ENCODE data around the gene PPFIBP2.

Gene PPFIBP2

GRCh38 chr11:7591987-7592386 is 78.2 kb downstream of the PPFIBP2 start:
- ChIA-PET CTCF (interaction anchor here (0.6 to 1.4 kb wide), 4 partner anchors 10 to 494 kb away, joined by 3 to 4 read pairs (median 3); no protein-coding TSS in a partner anchor), POLR2A (no interaction called here)
- Histone ChIP-seq H3K36me3 (ENCODE audit: control insufficient read depth in 2 of 2, insufficient read depth in 1 of 2, low read length in 2 of 2) (peaks cover 0 to 2% of the 10 kb centered on the region in 2 experiments; a peak in 1 of 3 replicates), H3K4me1 (ENCODE audit: control insufficient read depth, insufficient read depth, low read length) (no peaks in the 10 kb centered on the region), H3K4me3 (ENCODE audit: low read depth, low read length) (no peak overlapping the region), H3K9me3 (ENCODE audit: control insufficient read depth, insufficient read depth, low read depth, low read length) (no peaks in the 10 kb centered on the region), H3K27ac (ENCODE audit: extremely low read depth, low read depth, low read length) (no peak overlapping the region)
- TF ChIP-seq GFI1B (tag by site-specific recombination; IDR thresholded peaks at IDR 0.05) (no peak), ZNF843 (tag by site-specific recombination; IDR thresholded peaks at IDR 0.05) (no peak), ZNF2 (tag by site-specific recombination; IDR thresholded peaks at IDR 0.05) (no peak), ZNF639 (tag by site-specific recombination; IDR thresholded peaks at IDR 0.05) (no peak), RBAK (tag by site-specific recombination; IDR thresholded peaks at IDR 0.05) (no peak), ZNF426 (tag by site-specific recombination; IDR thresholded peaks at IDR 0.05) (no peak), ZNF776 (tag by site-specific recombination; IDR thresholded peaks at IDR 0.05; ENCODE audit: borderline replicate concordance) (no peak), ZFP41 (tag by site-specific recombination; IDR thresholded peaks at IDR 0.05; ENCODE audit: borderline replicate concordance) (no peak), ZNF518A (tag by site-specific recombination; conservative IDR thresholded peaks at IDR 0.05; ENCODE audit: low read depth) (no peak), ZNF112 (tag by site-specific recombination; IDR thresholded peaks at IDR 0.05) (no peak), EGR2 (tag by site-specific recombination; IDR thresholded peaks at IDR 0.05; ENCODE audit: low read depth) (no peak), ZNF544 (tag by site-specific recombination; IDR thresholded peaks at IDR 0.05) (no peak), ZNF600 (tag by site-specific recombination; IDR thresholded peaks at IDR 0.05) (no peak), ZNF114 (tag by site-specific recombination; IDR thresholded peaks at IDR 0.05) (no peak), ZNF18 (tag by site-specific recombination; IDR thresholded peaks at IDR 0.05) (no peak)

GRCh38 chr11:7592711-7593110 is 78.9 kb downstream of the PPFIBP2 start:
- CTCF ChIA-PET: interaction anchor here (0.9 to 1.8 kb wide), 4 partner anchors 10 to 495 kb away, joined by 3 to 4 read pairs (median 3); no protein-coding TSS in a partner anchor
- POLR2A ChIA-PET: no interaction called here
- Histone ChIP-seq H3K4me3 (ENCODE audit: low read depth, low read length) (no peak overlapping the region), H3K9me3 (ENCODE audit: control insufficient read depth, insufficient read depth, low read depth, low read length) (no peaks in the 10 kb centered on the region), H3K36me3 (ENCODE audit: control insufficient read depth in 2 of 2, insufficient read depth in 1 of 2, low read length in 2 of 2) (peaks cover 0 to 9% of the 10 kb centered on the region in 2 experiments; a peak in 1 of 3 replicates), H3K27ac (ENCODE audit: extremely low read depth, low read depth, low read length) (no peak overlapping the region), H3K4me1 (ENCODE audit: control insufficient read depth, insufficient read depth, low read length) (no peaks in the 10 kb centered on the region)
- TF ChIP-seq GLIS2 (tag by site-specific recombination; IDR thresholded peaks at IDR 0.05) (no peak), ZNF391 (tag by site-specific recombination; IDR thresholded peaks at IDR 0.05; ENCODE audit: borderline replicate concordance, low read depth) (no peak), PRDM10 (tag by site-specific recombination; IDR thresholded peaks at IDR 0.05) (no peak), ZNF274 (IDR thresholded peaks at IDR 0.05; ENCODE audit: low read length) (no peak), ZNF274 (tag by site-specific recombination; IDR thresholded peaks at IDR 0.05; ENCODE audit: borderline replicate concordance) (no peak)

Measured in HEK293 (cell line).